HepG2 (cell line): Measurements from ENCODE around the gene C20orf96. TPM values are rescaled to one million over a fixed set of nuclear protein-coding genes. Genes with fewer than 3 reads are reported as not detected.
A peak's percentile ranks its signal among the peaks of the same experiment; 100 is the strongest.

Experiments
- GATA4 ChIP-seq: sonication (generic); IDR thresholded peaks from 2 replicates; pipeline ENCODE4 v1.6.1; 2016; ENCODE audit warnings: antibody characterized with exemption, low read depth, borderline replicate concordance
- KLF13 ChIP-seq: sonication (generic); formaldehyde crosslinking; IDR thresholded peaks from 2 replicates; pipeline ENCODE4 v1.4.0; 2020; ENCODE audit warnings: mild to moderate bottlenecking, missing genetic modification reagents
- RAD21 ChIP-seq: fragments of 450-650 bp; formaldehyde crosslinking; IDR thresholded peaks from 2 replicates; pipeline ENCODE4 v1.5.0; 2020; ENCODE audit warnings: mild to moderate bottlenecking
- ZBTB7A ChIP-seq: sonication (generic); formaldehyde crosslinking; IDR thresholded peaks from 2 replicates; pipeline ENCODE4 v1.8.0; 2022; ENCODE audit warnings: mild to moderate bottlenecking, missing genetic modification reagents
- ZNF7 ChIP-seq: IDR thresholded peaks from 2 replicates; pipeline ENCODE4 v1.6.1; 2016; ENCODE audit warnings: missing biosample characterization, missing genetic modification reagents
- ZNF83 ChIP-seq: sonication (generic); formaldehyde crosslinking; IDR thresholded peaks from 2 replicates; pipeline ENCODE4 v1.4.0; 2020; ENCODE audit warnings: missing genetic modification reagents, mild to moderate bottlenecking, borderline replicate concordance
- polyA plus RNA-seq, 8 experiments: library from polyadenylated mRNA; depleted of rRNA in 3 of 8; stranded (reverse) in 7 of 8; unstranded in 1 of 8; fragments of >200 nt; fragmentation: Illumina TruSeq in 4 of 8; extraction: Trizol in 4 of 8; gene quantifications; 2 replicates each; pipeline versions ENCODE4 v1.2.1 to v1.2.3, GENCODE V29; 2011 to 2016; ENCODE audit warnings: low read depth in 4 of 8, missing spikeins in 1 of 8, mixed read lengths in 1 of 8; ENCODE audit not compliant: insufficient read depth in 1 of 8
- total RNA-seq, 5 experiments: library from RNA; depleted of rRNA; stranded (reverse); fragments of >200 nt; fragmentation: Illumina TruSeq; extraction: Trizol; gene quantifications; 2 replicates each; pipeline ENCODE4 v1.2.3, GENCODE V29; 2016; ENCODE audit warnings: low read depth in 1 of 5
- TF ChIP-seq, protein P1 (sequence below), 2 experiments: sonication (generic) in 1 of 2; formaldehyde crosslinking in 1 of 2; IDR thresholded peaks; 2 replicates each; pipeline versions ENCODE4 v1.4.0 to v1.6.1; 2016 to 2020; ENCODE audit warnings: borderline replicate concordance in 1 of 2, low read depth in 1 of 2, mild to moderate bottlenecking in 1 of 2, missing genetic modification reagents in 1 of 2
- TF ChIP-seq, protein P2 (sequence below): sonication (generic); formaldehyde crosslinking; IDR thresholded peaks from one replicate; pipeline ENCODE4 v1.5.1; 2020; ENCODE audit warnings: mild to moderate bottlenecking, missing genetic modification reagents; ENCODE audit errors: not compliant biosample characterization
- TF ChIP-seq, protein P3 (sequence below): sonication (generic); formaldehyde crosslinking; IDR thresholded peaks from 2 replicates; pipeline ENCODE4 v1.5.0; 2020; ENCODE audit warnings: mild to moderate bottlenecking, missing genetic modification reagents
- TF ChIP-seq, protein P4 (sequence below): sonication (generic); formaldehyde crosslinking; IDR thresholded peaks from 2 replicates; pipeline ENCODE4 v1.4.0; 2020; ENCODE audit warnings: low read depth, mild to moderate bottlenecking, missing genetic modification reagents

C20orf96 gene
- total and polyA plus RNA-seq, 2 of the 13 experiments (the other 11 are each of a cell fraction or from before 2014, with no cell fraction given) = 3.8 to 20.6 TPM

DNA sequence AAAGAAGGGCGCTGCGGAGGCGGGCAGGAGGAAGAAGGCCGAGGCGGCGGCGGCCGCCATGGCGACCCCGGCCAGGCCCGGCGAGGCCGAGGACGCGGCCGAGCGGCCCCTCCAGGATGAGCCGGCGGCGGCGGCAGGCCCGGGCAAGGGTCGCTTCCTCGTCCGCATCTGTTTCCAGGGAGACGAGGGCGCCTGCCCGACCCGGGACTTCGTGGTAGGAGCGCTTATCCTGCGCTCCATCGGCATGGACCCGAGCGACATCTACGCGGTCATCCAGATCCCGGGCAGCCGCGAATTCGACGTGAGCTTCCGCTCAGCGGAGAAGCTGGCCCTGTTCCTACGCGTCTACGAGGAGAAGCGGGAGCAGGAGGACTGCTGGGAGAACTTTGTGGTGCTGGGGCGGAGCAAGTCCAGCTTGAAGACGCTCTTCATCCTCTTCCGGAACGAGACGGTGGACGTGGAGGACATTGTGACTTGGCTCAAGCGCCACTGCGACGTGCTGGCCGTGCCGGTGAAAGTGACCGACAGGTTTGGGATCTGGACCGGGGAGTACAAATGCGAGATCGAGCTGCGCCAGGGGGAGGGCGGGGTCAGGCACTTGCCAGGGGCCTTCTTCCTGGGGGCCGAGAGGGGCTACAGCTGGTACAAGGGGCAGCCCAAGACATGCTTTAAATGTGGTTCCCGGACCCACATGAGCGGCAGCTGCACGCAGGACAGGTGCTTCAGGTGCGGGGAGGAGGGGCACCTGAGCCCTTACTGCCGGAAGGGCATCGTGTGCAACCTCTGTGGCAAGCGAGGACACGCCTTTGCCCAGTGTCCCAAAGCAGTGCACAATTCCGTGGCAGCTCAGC is 7.6 kb upstream of the C20orf96 start (continued):
- TF ChIP-seq, protein P1, sequence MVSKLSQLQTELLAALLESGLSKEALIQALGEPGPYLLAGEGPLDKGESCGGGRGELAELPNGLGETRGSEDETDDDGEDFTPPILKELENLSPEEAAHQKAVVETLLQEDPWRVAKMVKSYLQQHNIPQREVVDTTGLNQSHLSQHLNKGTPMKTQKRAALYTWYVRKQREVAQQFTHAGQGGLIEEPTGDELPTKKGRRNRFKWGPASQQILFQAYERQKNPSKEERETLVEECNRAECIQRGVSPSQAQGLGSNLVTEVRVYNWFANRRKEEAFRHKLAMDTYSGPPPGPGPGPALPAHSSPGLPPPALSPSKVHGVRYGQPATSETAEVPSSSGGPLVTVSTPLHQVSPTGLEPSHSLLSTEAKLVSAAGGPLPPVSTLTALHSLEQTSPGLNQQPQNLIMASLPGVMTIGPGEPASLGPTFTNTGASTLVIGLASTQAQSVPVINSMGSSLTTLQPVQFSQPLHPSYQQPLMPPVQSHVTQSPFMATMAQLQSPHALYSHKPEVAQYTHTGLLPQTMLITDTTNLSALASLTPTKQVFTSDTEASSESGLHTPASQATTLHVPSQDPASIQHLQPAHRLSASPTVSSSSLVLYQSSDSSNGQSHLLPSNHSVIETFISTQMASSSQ (IDR thresholded peaks at IDR 0.05; ENCODE audit: low read depth) = no peak
- TF ChIP-seq, protein P1 (CRISPR knock-in tag; IDR thresholded peaks at IDR 0.05; ENCODE audit: borderline replicate concordance) = peak; percentile 42
- TF ChIP-seq ZNF83 = no peak
- TF ChIP-seq KLF13 (CRISPR knock-in tag) = peak; percentile 97
- peak; percentile 14 for TF ChIP-seq RAD21 (CRISPR knock-in tag)
- TF ChIP-seq, protein P2, sequence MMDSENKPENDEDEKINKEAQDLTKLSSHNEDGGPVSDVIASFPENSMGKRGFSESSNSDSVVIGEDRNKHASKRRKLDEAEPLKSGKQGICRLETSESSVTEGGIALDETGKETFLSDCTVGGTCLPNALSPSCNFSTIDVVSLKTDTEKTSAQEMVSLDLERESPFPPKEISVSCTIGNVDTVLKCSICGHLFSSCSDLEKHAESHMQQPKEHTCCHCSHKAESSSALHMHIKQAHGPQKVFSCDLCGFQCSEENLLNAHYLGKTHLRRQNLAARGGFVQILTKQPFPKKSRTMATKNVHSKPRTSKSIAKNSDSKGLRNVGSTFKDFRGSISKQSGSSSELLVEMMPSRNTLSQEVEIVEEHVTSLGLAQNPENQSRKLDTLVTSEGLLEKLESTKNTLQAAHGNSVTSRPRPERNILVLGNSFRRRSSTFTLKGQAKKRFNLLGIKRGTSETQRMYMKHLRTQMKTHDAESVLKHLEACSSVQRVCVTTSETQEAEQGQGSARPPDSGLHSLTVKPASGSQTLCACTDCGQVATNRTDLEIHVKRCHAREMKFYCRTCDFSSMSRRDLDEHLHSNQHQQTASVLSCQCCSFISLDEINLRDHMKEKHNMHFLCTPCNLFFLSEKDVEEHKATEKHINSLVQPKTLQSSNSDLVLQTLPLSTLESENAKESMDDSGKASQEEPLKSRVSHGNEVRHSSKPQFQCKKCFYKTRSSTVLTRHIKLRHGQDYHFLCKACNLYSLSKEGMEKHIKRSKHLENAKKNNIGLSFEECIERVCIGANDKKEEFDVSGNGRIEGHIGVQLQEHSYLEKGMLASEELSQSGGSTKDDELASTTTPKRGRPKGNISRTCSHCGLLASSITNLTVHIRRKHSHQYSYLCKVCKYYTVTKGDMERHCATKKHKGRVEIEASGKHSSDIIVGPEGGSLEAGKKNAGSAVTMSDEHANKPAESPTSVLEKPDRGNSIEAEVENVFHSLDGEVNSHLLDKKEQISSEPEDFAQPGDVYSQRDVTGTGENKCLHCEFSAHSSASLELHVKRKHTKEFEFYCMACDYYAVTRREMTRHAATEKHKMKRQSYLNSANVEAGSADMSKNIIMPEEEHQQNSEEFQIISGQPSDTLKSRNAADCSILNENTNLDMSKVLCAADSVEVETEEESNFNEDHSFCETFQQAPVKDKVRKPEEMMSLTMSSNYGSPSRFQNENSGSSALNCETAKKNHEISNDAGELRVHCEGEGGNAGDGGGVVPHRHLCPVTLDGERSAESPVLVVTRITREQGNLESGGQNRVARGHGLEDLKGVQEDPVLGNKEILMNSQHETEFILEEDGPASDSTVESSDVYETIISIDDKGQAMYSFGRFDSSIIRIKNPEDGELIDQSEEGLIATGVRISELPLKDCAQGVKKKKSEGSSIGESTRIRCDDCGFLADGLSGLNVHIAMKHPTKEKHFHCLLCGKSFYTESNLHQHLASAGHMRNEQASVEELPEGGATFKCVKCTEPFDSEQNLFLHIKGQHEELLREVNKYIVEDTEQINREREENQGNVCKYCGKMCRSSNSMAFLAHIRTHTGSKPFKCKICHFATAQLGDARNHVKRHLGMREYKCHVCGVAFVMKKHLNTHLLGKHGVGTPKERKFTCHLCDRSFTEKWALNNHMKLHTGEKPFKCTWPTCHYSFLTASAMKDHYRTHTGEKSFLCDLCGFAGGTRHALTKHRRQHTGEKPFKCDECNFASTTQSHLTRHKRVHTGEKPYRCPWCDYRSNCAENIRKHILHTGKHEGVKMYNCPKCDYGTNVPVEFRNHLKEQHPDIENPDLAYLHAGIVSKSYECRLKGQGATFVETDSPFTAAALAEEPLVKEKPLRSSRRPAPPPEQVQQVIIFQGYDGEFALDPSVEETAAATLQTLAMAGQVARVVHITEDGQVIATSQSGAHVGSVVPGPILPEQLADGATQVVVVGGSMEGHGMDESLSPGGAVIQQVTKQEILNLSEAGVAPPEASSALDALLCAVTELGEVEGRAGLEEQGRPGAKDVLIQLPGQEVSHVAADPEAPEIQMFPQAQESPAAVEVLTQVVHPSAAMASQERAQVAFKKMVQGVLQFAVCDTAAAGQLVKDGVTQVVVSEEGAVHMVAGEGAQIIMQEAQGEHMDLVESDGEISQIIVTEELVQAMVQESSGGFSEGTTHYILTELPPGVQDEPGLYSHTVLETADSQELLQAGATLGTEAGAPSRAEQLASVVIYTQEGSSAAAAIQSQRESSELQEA (CRISPR knock-in tag) = peak; percentile 95
- TF ChIP-seq GATA4 = 0 out of 2 replicates have a peak, but pooled peaks have one; percentile 34
- no peak for TF ChIP-seq ZNF7 (CRISPR knock-in tag)
- TF ChIP-seq, protein P3, sequence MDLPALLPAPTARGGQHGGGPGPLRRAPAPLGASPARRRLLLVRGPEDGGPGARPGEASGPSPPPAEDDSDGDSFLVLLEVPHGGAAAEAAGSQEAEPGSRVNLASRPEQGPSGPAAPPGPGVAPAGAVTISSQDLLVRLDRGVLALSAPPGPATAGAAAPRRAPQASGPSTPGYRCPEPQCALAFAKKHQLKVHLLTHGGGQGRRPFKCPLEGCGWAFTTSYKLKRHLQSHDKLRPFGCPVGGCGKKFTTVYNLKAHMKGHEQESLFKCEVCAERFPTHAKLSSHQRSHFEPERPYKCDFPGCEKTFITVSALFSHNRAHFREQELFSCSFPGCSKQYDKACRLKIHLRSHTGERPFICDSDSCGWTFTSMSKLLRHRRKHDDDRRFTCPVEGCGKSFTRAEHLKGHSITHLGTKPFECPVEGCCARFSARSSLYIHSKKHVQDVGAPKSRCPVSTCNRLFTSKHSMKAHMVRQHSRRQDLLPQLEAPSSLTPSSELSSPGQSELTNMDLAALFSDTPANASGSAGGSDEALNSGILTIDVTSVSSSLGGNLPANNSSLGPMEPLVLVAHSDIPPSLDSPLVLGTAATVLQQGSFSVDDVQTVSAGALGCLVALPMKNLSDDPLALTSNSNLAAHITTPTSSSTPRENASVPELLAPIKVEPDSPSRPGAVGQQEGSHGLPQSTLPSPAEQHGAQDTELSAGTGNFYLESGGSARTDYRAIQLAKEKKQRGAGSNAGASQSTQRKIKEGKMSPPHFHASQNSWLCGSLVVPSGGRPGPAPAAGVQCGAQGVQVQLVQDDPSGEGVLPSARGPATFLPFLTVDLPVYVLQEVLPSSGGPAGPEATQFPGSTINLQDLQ (CRISPR knock-in tag) = no peak; the same call in none of the 2 replicates
- TF ChIP-seq, protein P4, sequence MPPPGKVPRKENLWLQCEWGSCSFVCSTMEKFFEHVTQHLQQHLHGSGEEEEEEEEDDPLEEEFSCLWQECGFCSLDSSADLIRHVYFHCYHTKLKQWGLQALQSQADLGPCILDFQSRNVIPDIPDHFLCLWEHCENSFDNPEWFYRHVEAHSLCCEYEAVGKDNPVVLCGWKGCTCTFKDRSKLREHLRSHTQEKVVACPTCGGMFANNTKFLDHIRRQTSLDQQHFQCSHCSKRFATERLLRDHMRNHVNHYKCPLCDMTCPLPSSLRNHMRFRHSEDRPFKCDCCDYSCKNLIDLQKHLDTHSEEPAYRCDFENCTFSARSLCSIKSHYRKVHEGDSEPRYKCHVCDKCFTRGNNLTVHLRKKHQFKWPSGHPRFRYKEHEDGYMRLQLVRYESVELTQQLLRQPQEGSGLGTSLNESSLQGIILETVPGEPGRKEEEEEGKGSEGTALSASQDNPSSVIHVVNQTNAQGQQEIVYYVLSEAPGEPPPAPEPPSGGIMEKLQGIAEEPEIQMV = peak; percentile 46; the same call in 1 of the 2 replicates
- peak; percentile 48 for TF ChIP-seq ZBTB7A
